ENCODE data around the gene DST.

GRCh38 chr6:56524891-56525703 is 117.6 kb downstream of the DST start:
- TF ChIP-seq POLR2A (IDR thresholded peaks at IDR 0.05): no peak
- no peak for TF ChIP-seq CTCF (IDR thresholded peaks at IDR 0.05)

Measured in heart left ventricle (tissue), 13 donors.